Caco-2 (cell line): ENCODE data around the gene PCK2. TPM values are rescaled to one million over a fixed set of nuclear protein-coding genes. Genes with fewer than 3 reads are reported as not detected.
A peak's percentile ranks its signal among the peaks of the same experiment; 100 is the strongest.

Source experiments
- BruUV-seq: library from RNA; stranded (reverse); fragments of 400-500 nt; replicated peaks from 2 replicates; lab custom pipeline; 2021; lab: Mats Ljungman, UMichigan
- CTCF ChIA-PET: fragments of 300-600 bp; sonication (Branson Sonifier 250); formaldehyde crosslinking; loops from one replicate; lab custom pipeline; 2022; ENCODE audit warnings: antibody characterized with exemption; lab: Charles Lee
- POLR2A ChIA-PET: fragments of 300-600 bp; sonication (Branson Sonifier 250); formaldehyde crosslinking; loops from one replicate; lab custom pipeline; 2022; ENCODE audit warnings: antibody characterized with exemption; lab: Charles Lee
- DNase-seq, 2 experiments: peaks; one replicate each; pipeline versions ENCODE4 v3.0.0 to v3.0.0-alpha.2; 2020 to 2022
- H3K27me3 ChIP-seq: replicated peaks from 2 replicates; pipeline ENCODE4 v1.6.0; 2011; ENCODE audit warnings: low read length; ENCODE audit not compliant: control insufficient read depth, insufficient read depth
- H3K36me3 ChIP-seq: 2 replicates; pipeline ENCODE4 v1.5.1; 2011; ENCODE audit warnings: low read length; ENCODE audit not compliant: control insufficient read depth, insufficient read depth
- H3K4me1 ChIP-seq: fragments of 250-450 bp; sonication (Bioruptor Pico); 2 replicates; pipeline ENCODE4 v1.5.1; 2020; ENCODE audit warnings: mild to moderate bottlenecking
- H3K4me3 ChIP-seq: 2 replicates; pipeline ENCODE4 v1.5.1; 2011; ENCODE audit warnings: low read depth, mild to moderate bottlenecking, control low read depth, low read length
- H3K9me3 ChIP-seq: fragments of 250-450 bp; sonication (Bioruptor Pico); 2 replicates; pipeline ENCODE4 v1.5.1; 2020; ENCODE audit warnings: mild to moderate bottlenecking, moderate library complexity
- H3K27ac Mint-ChIP-seq: one replicate; pipeline ENCODE4 v1.8.0; 2022; ENCODE audit warnings: mixed read lengths; ENCODE audit not compliant: unreplicated experiment
- H3K27me3 Mint-ChIP-seq: one replicate; pipeline ENCODE4 v1.8.0; 2022; ENCODE audit warnings: mixed read lengths; ENCODE audit not compliant: insufficient read depth, unreplicated experiment
- H3K36me3 Mint-ChIP-seq: one replicate; pipeline ENCODE4 v1.8.0; 2022; ENCODE audit warnings: mild to moderate bottlenecking, mixed read lengths; ENCODE audit not compliant: insufficient read depth, unreplicated experiment
- H3K4me1 Mint-ChIP-seq: one replicate; pipeline ENCODE4 v1.8.0; 2022; ENCODE audit warnings: low read depth, mixed read lengths; ENCODE audit not compliant: unreplicated experiment
- H3K4me3 Mint-ChIP-seq: one replicate; pipeline ENCODE4 v1.8.0; 2022; ENCODE audit warnings: mild to moderate bottlenecking, moderate library complexity, mixed read lengths; ENCODE audit not compliant: unreplicated experiment
- H3K9me3 Mint-ChIP-seq: one replicate; pipeline ENCODE4 v1.8.0; 2022; ENCODE audit warnings: mixed read lengths; ENCODE audit not compliant: unreplicated experiment
- intact Hi-C: fragments of 100-400 bp; cut with micrococcal nuclease; formaldehyde crosslinking; loops from one replicate; pipeline ENCODE4 v1.10.0; 2022; ENCODE audit not compliant: unreplicated experiment
- total RNA-seq: library from RNA; stranded (reverse); gene quantifications from 2 replicates; pipeline ENCODE4 v1.2.3, GENCODE V29; 2022
- TF ChIP-seq, protein P1 (sequence below), 2 experiments: fragments of 200-600 bp in 1 of 2; IDR thresholded peaks; 1 replicate in 1 of 2; 2 replicates in 1 of 2; pipeline versions ENCODE4 v1.5.1 to v1.8.0; 2011 to 2022; ENCODE audit warnings: antibody characterized with exemption in 1 of 2, control low read depth in 1 of 2, inconsistent platforms in 1 of 2, low read depth in 1 of 2, low read length in 1 of 2, mild to moderate bottlenecking in 1 of 2, moderate library complexity in 1 of 2; ENCODE audit not compliant: insufficient read depth in 1 of 2, severe bottlenecking in 1 of 2, unreplicated experiment in 1 of 2

PCK2 gene
- total RNA-seq, 1 experiment from 2014 or later: 146 TPM

DNA sequence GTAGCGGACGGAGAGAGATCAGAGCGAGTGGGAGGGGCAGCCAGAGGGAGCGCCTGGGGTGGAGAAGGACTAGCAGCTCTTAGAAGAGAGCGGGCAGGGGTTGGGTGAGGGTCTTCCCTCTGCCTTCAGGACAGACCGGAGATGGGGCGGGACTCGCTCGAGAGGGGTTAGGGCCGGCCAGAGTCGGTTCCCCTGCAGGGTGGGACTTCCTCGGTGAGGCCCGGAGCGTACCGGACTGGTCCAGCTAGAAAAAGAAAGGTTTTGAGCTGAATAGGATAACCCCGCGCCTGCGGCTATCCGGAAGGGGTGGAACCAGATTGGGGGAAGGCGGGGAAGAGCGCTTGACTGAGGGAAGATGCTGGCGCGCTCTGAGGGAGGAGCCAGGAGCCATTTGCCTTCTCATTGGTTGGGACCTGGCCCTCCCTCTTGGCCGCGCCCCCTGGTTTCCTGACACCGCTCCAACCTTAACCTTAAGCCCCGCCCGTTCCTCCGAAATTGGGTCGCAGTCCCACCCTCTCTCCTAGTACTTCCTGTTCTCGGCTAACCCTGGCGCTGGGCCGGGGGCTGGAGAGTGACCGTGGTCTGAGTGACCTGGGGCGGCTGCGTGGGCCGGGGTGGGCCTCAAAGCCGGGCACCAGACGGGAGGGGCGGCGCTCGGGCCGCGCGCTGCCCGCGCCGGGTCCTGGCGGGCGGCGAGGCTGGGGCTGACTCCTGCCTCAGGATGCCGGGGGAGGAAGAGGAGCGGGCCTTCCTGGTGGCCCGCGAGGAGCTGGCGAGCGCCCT lies 53.1 kb downstream of the PCK2 start, which contains the start of gene RNF31:
Gene RNF31 (plus strand): TSS at position 521 of the 783 bp plus-strand sequence. CDS start 201 bp downstream, at position 722.
- Histone ChIP-seq H3K4me1 (peaks cover 6% of the 10 kb centered on the region), H3K9me3 (no peaks in the 10 kb centered on the region), H3K4me3 (peak within 1 kb of the TSS; percentile 95), H3K36me3 (peaks cover 5% of the 10 kb centered on the region; the same call in 1 of the 2 replicates), H3K27me3 (no peaks in the 10 kb centered on the region)
- Mint-ChIP-seq H3K4me1 (peaks cover 14% of the 10 kb centered on the region), H3K27me3 (no peaks in the 10 kb centered on the region), H3K36me3 (peaks cover 52% of the 10 kb centered on the region), H3K27ac (peak within 1 kb of the TSS; percentile 65), H3K9me3 (no peaks in the 10 kb centered on the region), H3K4me3 (peak within 1 kb of the TSS; percentile 92)
- TF ChIP-seq, protein P1, sequence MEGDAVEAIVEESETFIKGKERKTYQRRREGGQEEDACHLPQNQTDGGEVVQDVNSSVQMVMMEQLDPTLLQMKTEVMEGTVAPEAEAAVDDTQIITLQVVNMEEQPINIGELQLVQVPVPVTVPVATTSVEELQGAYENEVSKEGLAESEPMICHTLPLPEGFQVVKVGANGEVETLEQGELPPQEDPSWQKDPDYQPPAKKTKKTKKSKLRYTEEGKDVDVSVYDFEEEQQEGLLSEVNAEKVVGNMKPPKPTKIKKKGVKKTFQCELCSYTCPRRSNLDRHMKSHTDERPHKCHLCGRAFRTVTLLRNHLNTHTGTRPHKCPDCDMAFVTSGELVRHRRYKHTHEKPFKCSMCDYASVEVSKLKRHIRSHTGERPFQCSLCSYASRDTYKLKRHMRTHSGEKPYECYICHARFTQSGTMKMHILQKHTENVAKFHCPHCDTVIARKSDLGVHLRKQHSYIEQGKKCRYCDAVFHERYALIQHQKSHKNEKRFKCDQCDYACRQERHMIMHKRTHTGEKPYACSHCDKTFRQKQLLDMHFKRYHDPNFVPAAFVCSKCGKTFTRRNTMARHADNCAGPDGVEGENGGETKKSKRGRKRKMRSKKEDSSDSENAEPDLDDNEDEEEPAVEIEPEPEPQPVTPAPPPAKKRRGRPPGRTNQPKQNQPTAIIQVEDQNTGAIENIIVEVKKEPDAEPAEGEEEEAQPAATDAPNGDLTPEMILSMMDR (IDR thresholded peaks at IDR 0.05; ENCODE audit: insufficient read depth in 1 of 2, low read depth in 1 of 2, low read length in 1 of 2, severe bottlenecking in 1 of 2, unreplicated experiment in 1 of 2): peak in 1 of 2 experiments; percentile 15
- intact Hi-C loops: loop anchor here (1.0 kb wide), 4 partner anchors 11 to 41 kb away; partner anchors contain the start of genes IPO4, IRF9 and PSME1
- CTCF ChIA-PET: interaction anchor here (0.6 to 4.1 kb wide), 12 partner anchors 11 to 185 kb away, joined by 3 to 47 read pairs (median 6); partner anchors contain the start of genes CHMP4A, CIDEB, DCAF11 and IRF9
- no TSS peak for BruUV-seq
- POLR2A ChIA-PET: interaction anchor here (0.8 to 2.8 kb wide), 10 partner anchors 11 to 95 kb away, joined by 4 to 46 read pairs (median 10); partner anchors contain the start of genes CHMP4A, DCAF11, IPO4 and IRF9
- peak; percentile 97 to 98 for DNase-seq

DNA sequence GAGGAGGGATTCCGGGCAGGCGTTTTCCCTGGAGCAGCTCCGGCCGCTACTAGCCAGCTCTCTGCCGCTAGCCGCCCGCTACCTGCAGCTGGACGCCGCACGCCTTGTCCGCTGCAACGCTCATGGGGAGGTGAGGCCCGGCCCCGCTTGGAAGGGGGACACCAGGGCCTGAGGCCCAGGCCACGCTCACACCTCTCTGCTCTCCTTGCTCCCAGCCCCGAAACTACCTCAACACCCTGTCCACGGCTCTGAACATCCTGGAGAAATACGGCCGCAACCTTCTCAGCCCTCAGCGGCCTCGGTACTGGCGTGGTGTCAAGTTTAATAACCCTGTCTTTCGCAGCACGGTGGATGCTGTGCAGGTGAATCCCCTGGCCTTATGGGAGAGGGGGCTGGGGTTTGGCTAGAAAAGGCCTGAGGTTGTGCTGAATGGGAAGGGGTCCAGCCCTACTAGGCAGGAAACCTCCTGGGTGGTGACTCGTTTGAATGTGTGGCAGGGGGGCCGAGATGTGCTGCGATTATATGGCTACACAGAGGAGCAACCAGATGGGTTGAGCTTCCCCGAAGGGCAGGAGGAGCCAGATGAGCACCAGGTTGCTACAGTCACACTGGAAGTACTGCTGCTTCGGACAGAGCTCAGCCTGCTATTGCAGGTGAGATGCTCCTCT lies 53.8 kb downstream of the PCK2 start:
- peaks cover 14% of the 10 kb centered on the region for H3K4me1 Mint-ChIP-seq
- TF ChIP-seq, protein P1 (IDR thresholded peaks at IDR 0.05; ENCODE audit: insufficient read depth in 1 of 2, low read depth in 1 of 2, low read length in 1 of 2, severe bottlenecking in 1 of 2, unreplicated experiment in 1 of 2): no peak
- peaks cover 60% of the 10 kb centered on the region for H3K36me3 Mint-ChIP-seq
- ChIA-PET POLR2A (interaction anchor here (0.7 to 2.8 kb wide), 4 partner anchors 11 to 33 kb away, joined by 4 to 46 read pairs (median 18); partner anchors contain the start of genes DCAF11, IRF9, NRL and PSME1), CTCF (interaction anchor here (1.6 to 4.1 kb wide), 2 partner anchors 13 to 54 kb away, joined by 6 to 47 read pairs; partner anchors contain the start of genes IRF9 and PCK2)
- Histone ChIP-seq H3K4me1 (peaks cover 6% of the 10 kb centered on the region), H3K4me3 (peak overlapping the region; percentile 95), H3K27me3 (no peaks in the 10 kb centered on the region), H3K36me3 (peaks cover 5% of the 10 kb centered on the region; the same call in 1 of the 2 replicates), H3K9me3 (no peaks in the 10 kb centered on the region)
- BruUV-seq: TSS peak; percentile 53
- no peak for DNase-seq
- no peaks in the 10 kb centered on the region for H3K9me3 Mint-ChIP-seq
- H3K27ac Mint-ChIP-seq: peak overlapping the region; percentile 65
- H3K4me3 Mint-ChIP-seq: peak overlapping the region; percentile 92
- intact Hi-C loops: loop anchor here (1.0 kb wide), 2 partner anchors 12 to 13 kb away; partner anchors contain the start of genes IRF9 and PSME1
- H3K27me3 Mint-ChIP-seq: no peaks in the 10 kb centered on the region
